ENCODE data around the gene ESAM.

The ESAM gene

GRCh38 chr11:124718801-124719200 lies 43.3 kb downstream of the ESAM start:
- Histone ChIP-seq H2BK120ac (ENCODE audit: low read depth, low read length) (no peak overlapping the region), H3K27me3 (ENCODE audit: control insufficient read depth in 1 of 2, insufficient read depth in 1 of 2, low read length in 2 of 2) (peaks cover 75 to 99% of the 10 kb centered on the region in 2 experiments), H3K18ac (ENCODE audit: low read depth in 1 of 2, low read length in 2 of 2) (no peak overlapping the region), H2AK5ac (ENCODE audit: low read length, severe bottlenecking) (no peak overlapping the region), H3K4me3 (ENCODE audit: insufficient read depth in 1 of 2, low read depth in 1 of 2, low read length in 2 of 2) (peak overlapping the region in 1 of 2 experiments; percentile 78), H3K9me3 (ENCODE audit: control insufficient read depth, low read length) (no peaks in the 10 kb centered on the region), H3K36me3 (ENCODE audit: control insufficient read depth in 1 of 2, insufficient read depth in 2 of 2, low read depth in 1 of 2, low read length in 2 of 2) (no peaks in the 10 kb centered on the region), H3K9ac (ENCODE audit: low read length) (no peak overlapping the region), H3K4me1 (ENCODE audit: control insufficient read depth, insufficient read depth, low read depth, low read length) (peaks cover 10% of the 10 kb centered on the region), H3K4me2 (ENCODE audit: low read length, poor library complexity, severe bottlenecking) (no peak overlapping the region), H3K27ac (ENCODE audit: low read length, poor library complexity, severe bottlenecking) (no peak overlapping the region), H4K8ac (ENCODE audit: low read length) (no peak overlapping the region), H3K14ac (ENCODE audit: low read length in 2 of 2) (no peak overlapping the region), H2AFZ (ENCODE audit: low read depth, low read length) (no peak overlapping the region), H3K4ac (ENCODE audit: low read depth in 1 of 2, low read length in 2 of 2) (no peak overlapping the region), H4K91ac (ENCODE audit: low read length) (no peak overlapping the region), H2BK5ac (ENCODE audit: low read depth, low read length, poor library complexity, severe bottlenecking) (no peak overlapping the region), H2BK12ac (ENCODE audit: low read length in 2 of 2) (no peak overlapping the region), H3K79me1 (replicated peaks; ENCODE audit: low read length, poor library complexity, severe bottlenecking) (no peaks in the 10 kb centered on the region), H3K23ac (ENCODE audit: low read length in 2 of 2) (no peak overlapping the region), H2BK15ac (ENCODE audit: low read depth, poor library complexity, severe bottlenecking) (no peak overlapping the region)
- DNase-seq, result no peak
- 45% methylated on average over 14 of the region's 14 CpGs for WGBS

GRCh38 chr11:124717786-124718651 lies 44.1 kb downstream of the ESAM start:
- Histone ChIP-seq H3K9ac (ENCODE audit: low read length) (peak overlapping the region; percentile 32), H2BK120ac (ENCODE audit: low read depth, low read length) (no peak overlapping the region), H3K14ac (ENCODE audit: low read length in 2 of 2) (no peak overlapping the region), H3K4ac (ENCODE audit: low read depth in 1 of 2, low read length in 2 of 2) (no peak overlapping the region), H2BK12ac (ENCODE audit: low read length in 2 of 2) (no peak overlapping the region), H3K4me1 (ENCODE audit: control insufficient read depth, insufficient read depth, low read depth, low read length) (peaks cover 10% of the 10 kb centered on the region), H3K27ac (ENCODE audit: low read length, poor library complexity, severe bottlenecking) (no peak overlapping the region), H2BK5ac (ENCODE audit: low read depth, low read length, poor library complexity, severe bottlenecking) (no peak overlapping the region), H3K4me2 (ENCODE audit: low read length, poor library complexity, severe bottlenecking) (peak overlapping the region; percentile 87), H3K23ac (ENCODE audit: low read length in 2 of 2) (peak overlapping the region in 1 of 2 experiments; percentile 87), H3K18ac (ENCODE audit: low read depth in 1 of 2, low read length in 2 of 2) (no peak overlapping the region), H4K8ac (ENCODE audit: low read length) (peak overlapping the region; percentile 13), H3K79me1 (replicated peaks; ENCODE audit: low read length, poor library complexity, severe bottlenecking) (no peaks in the 10 kb centered on the region), H3K9me3 (ENCODE audit: control insufficient read depth, low read length) (no peaks in the 10 kb centered on the region), H3K27me3 (ENCODE audit: control insufficient read depth in 1 of 2, insufficient read depth in 1 of 2, low read length in 2 of 2) (peaks cover 67 to 92% of the 10 kb centered on the region in 2 experiments), H3K36me3 (ENCODE audit: control insufficient read depth in 1 of 2, insufficient read depth in 2 of 2, low read depth in 1 of 2, low read length in 2 of 2) (no peaks in the 10 kb centered on the region), H2AFZ (ENCODE audit: low read depth, low read length) (peak overlapping the region; percentile 75), H2AK5ac (ENCODE audit: low read length, severe bottlenecking) (no peak overlapping the region), H3K4me3 (ENCODE audit: insufficient read depth in 1 of 2, low read depth in 1 of 2, low read length in 2 of 2) (peak overlapping the region; percentile 34 to 78), H2BK15ac (ENCODE audit: low read depth, poor library complexity, severe bottlenecking) (no peak overlapping the region), H4K91ac (ENCODE audit: low read length) (no peak overlapping the region)
- 1% methylated on average over 32 of the region's 45 CpGs for WGBS
- peak; percentile 20 for DNase-seq

GRCh38 chr11:124717421-124717785 lies 44.7 kb downstream of the ESAM start:
- Histone ChIP-seq H2BK12ac (ENCODE audit: low read length in 2 of 2) (no peak overlapping the region), H3K4me1 (ENCODE audit: control insufficient read depth, insufficient read depth, low read depth, low read length) (peaks cover 10% of the 10 kb centered on the region), H2AFZ (ENCODE audit: low read depth, low read length) (no peak overlapping the region), H3K4me3 (ENCODE audit: insufficient read depth in 1 of 2, low read depth in 1 of 2, low read length in 2 of 2) (peak overlapping the region in 1 of 2 experiments; percentile 78), H3K18ac (ENCODE audit: low read depth in 1 of 2, low read length in 2 of 2) (no peak overlapping the region), H4K8ac (ENCODE audit: low read length) (no peak overlapping the region), H2BK5ac (ENCODE audit: low read depth, low read length, poor library complexity, severe bottlenecking) (no peak overlapping the region), H3K27ac (ENCODE audit: low read length, poor library complexity, severe bottlenecking) (no peak overlapping the region), H3K27me3 (ENCODE audit: control insufficient read depth in 1 of 2, insufficient read depth in 1 of 2, low read length in 2 of 2) (peaks cover 61 to 86% of the 10 kb centered on the region in 2 experiments), H2BK15ac (ENCODE audit: low read depth, poor library complexity, severe bottlenecking) (no peak overlapping the region), H2BK120ac (ENCODE audit: low read depth, low read length) (no peak overlapping the region), H3K79me1 (replicated peaks; ENCODE audit: low read length, poor library complexity, severe bottlenecking) (no peaks in the 10 kb centered on the region), H3K36me3 (ENCODE audit: control insufficient read depth in 1 of 2, insufficient read depth in 2 of 2, low read depth in 1 of 2, low read length in 2 of 2) (no peaks in the 10 kb centered on the region), H2AK5ac (ENCODE audit: low read length, severe bottlenecking) (no peak overlapping the region), H3K23ac (ENCODE audit: low read length in 2 of 2) (no peak overlapping the region), H3K4ac (ENCODE audit: low read depth in 1 of 2, low read length in 2 of 2) (no peak overlapping the region), H3K14ac (ENCODE audit: low read length in 2 of 2) (no peak overlapping the region), H4K91ac (ENCODE audit: low read length) (no peak overlapping the region), H3K9ac (ENCODE audit: low read length) (peak overlapping the region; percentile 32), H3K4me2 (ENCODE audit: low read length, poor library complexity, severe bottlenecking) (no peak overlapping the region), H3K9me3 (ENCODE audit: control insufficient read depth, low read length) (no peaks in the 10 kb centered on the region)
- DNase-seq, result peak; percentile 10
- WGBS, result 48% methylated on average over 7 of the region's 7 CpGs

GRCh38 chr11:124716591-124716990 lies 45.5 kb downstream of the ESAM start:
- H2BK12ac ChIP-seq (ENCODE audit: low read length in 2 of 2), result no peak overlapping the region
- H3K27me3 ChIP-seq (ENCODE audit: control insufficient read depth in 1 of 2, insufficient read depth in 1 of 2, low read length in 2 of 2), result peaks cover 52 to 78% of the 10 kb centered on the region in 2 experiments
- DNase-seq, result no peak
- no peaks in the 10 kb centered on the region for H3K79me1 ChIP-seq (replicated peaks; ENCODE audit: low read length, poor library complexity, severe bottlenecking)
- H4K91ac ChIP-seq (ENCODE audit: low read length), result no peak overlapping the region
- no peak overlapping the region for H3K4me3 ChIP-seq (ENCODE audit: insufficient read depth in 1 of 2, low read depth in 1 of 2, low read length in 2 of 2)
- no peak overlapping the region for H2BK120ac ChIP-seq (ENCODE audit: low read depth, low read length)
- no peak overlapping the region for H3K14ac ChIP-seq (ENCODE audit: low read length in 2 of 2)
- H3K23ac ChIP-seq (ENCODE audit: low read length in 2 of 2), result no peak overlapping the region
- H3K4me2 ChIP-seq (ENCODE audit: low read length, poor library complexity, severe bottlenecking), result no peak overlapping the region
- H3K9ac ChIP-seq (ENCODE audit: low read length), result no peak overlapping the region
- H3K18ac ChIP-seq (ENCODE audit: low read depth in 1 of 2, low read length in 2 of 2), result no peak overlapping the region
- H3K27ac ChIP-seq (ENCODE audit: low read length, poor library complexity, severe bottlenecking), result no peak overlapping the region
- H3K4me1 ChIP-seq (ENCODE audit: control insufficient read depth, insufficient read depth, low read depth, low read length), result peaks cover 10% of the 10 kb centered on the region
- no peaks in the 10 kb centered on the region for H3K36me3 ChIP-seq (ENCODE audit: control insufficient read depth in 1 of 2, insufficient read depth in 2 of 2, low read depth in 1 of 2, low read length in 2 of 2)
- H3K9me3 ChIP-seq (ENCODE audit: control insufficient read depth, low read length), result no peaks in the 10 kb centered on the region
- no peak overlapping the region for H2AK5ac ChIP-seq (ENCODE audit: low read length, severe bottlenecking)
- H2AFZ ChIP-seq (ENCODE audit: low read depth, low read length), result no peak overlapping the region
- no peak overlapping the region for H4K8ac ChIP-seq (ENCODE audit: low read length)
- no peak overlapping the region for H3K4ac ChIP-seq (ENCODE audit: low read depth in 1 of 2, low read length in 2 of 2)
- 48% methylated on average over 3 of the region's 3 CpGs for WGBS
- no peak overlapping the region for H2BK5ac ChIP-seq (ENCODE audit: low read depth, low read length, poor library complexity, severe bottlenecking)
- H2BK15ac ChIP-seq (ENCODE audit: low read depth, poor library complexity, severe bottlenecking), result no peak overlapping the region

All from mesenchymal stem cell (in vitro differentiated cells and primary cell).